Measurements from ENCODE around the gene POLR2A.

Gene POLR2A

DNA sequence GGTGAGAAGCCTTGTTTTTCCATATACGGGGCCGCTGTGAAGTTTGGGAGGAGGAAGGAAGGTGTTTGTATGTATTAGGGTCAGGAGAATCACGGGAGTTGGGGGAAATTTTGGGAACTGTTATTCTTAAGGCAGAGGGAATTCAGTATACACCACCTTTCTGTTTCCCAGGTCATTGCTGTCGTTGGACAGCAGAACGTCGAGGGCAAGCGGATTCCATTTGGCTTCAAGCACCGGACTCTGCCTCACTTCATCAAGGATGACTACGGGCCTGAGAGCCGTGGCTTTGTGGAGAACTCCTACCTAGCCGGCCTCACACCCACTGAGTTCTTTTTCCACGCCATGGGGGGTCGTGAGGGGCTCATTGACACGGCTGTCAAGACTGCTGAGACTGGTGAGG is 17.6 kb downstream of the POLR2A start:
- no peak overlapping the region for H3K4me3 ChIP-seq (ENCODE audit: low read length)
- no peak overlapping the region for H3K4me2 ChIP-seq (ENCODE audit: low read length)
- H3K27me3 ChIP-seq (ENCODE audit: control insufficient read depth, insufficient read depth, low read length): no peaks in the 10 kb centered on the region
- no peaks in the 10 kb centered on the region for H3K4me1 ChIP-seq (ENCODE audit: control insufficient read depth, insufficient read depth, low read length)
- peaks cover 92% of the 10 kb centered on the region for H3K36me3 ChIP-seq (ENCODE audit: insufficient read depth, low read length)
- no peak overlapping the region for H3K9ac ChIP-seq (ENCODE audit: low read depth, low read length)
- no peaks in the 10 kb centered on the region for H3K9me3 ChIP-seq (replicated peaks; ENCODE audit: low read length)

DNA sequence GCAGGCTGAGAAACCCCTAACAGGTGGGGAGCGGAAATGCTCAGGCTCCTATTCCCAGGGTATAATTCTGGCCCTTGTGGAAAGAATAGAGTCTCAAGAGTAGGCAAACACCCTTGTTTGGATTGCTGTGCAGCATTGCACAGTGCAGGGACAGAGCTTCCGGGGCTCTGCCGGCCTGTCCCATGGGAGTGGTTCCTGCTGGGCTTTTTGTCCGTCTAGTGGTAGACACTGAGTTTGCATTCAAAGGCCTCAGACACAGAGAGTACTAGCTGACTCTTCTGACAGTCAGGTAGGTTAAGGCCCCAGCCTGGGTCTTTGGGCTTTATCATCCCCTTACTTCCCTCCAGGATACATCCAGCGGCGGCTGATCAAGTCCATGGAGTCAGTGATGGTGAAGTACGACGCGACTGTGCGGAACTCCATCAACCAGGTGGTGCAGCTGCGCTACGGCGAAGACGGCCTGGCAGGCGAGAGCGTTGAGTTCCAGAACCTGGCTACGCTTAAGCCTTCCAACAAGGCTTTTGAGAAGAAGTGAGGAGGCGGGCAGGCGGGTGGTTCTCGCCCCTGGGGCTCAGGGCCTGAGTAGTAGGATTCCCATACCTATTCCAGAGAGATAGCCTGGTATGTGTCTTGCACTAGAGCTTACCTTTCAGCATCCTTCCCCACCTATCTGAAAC is 18.1 kb downstream of the POLR2A start:
- H3K9ac ChIP-seq (ENCODE audit: low read depth, low read length): no peak overlapping the region
- no peaks in the 10 kb centered on the region for H3K4me1 ChIP-seq (ENCODE audit: control insufficient read depth, insufficient read depth, low read length)
- no peaks in the 10 kb centered on the region for H3K27me3 ChIP-seq (ENCODE audit: control insufficient read depth, insufficient read depth, low read length)
- H3K4me2 ChIP-seq (ENCODE audit: low read length): no peak overlapping the region
- peaks cover 91% of the 10 kb centered on the region for H3K36me3 ChIP-seq (ENCODE audit: insufficient read depth, low read length)
- H3K9me3 ChIP-seq (replicated peaks; ENCODE audit: low read length): no peaks in the 10 kb centered on the region
- no peak overlapping the region for H3K4me3 ChIP-seq (ENCODE audit: low read length)

DNA sequence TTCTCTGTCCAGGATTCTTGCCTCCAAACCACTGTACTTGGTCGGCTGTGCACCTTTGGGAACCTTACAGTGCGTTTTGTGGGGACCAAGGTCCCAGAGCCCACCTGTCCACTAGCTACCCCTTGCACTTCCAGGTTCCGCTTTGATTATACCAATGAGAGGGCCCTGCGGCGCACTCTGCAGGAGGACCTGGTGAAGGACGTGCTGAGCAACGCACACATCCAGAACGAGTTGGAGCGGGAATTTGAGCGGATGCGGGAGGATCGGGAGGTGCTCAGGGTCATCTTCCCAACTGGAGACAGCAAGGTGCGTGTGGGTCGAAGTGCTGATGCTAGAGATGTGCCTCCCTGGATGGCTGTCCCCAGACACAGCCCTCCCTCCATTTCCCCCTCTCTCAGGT is 18.8 kb downstream of the POLR2A start:
- Histone ChIP-seq H3K27me3 (ENCODE audit: control insufficient read depth, insufficient read depth, low read length) (no peaks in the 10 kb centered on the region), H3K9ac (ENCODE audit: low read depth, low read length) (no peak overlapping the region), H3K4me1 (ENCODE audit: control insufficient read depth, insufficient read depth, low read length) (no peaks in the 10 kb centered on the region), H3K36me3 (ENCODE audit: insufficient read depth, low read length) (peaks cover 90% of the 10 kb centered on the region), H3K9me3 (replicated peaks; ENCODE audit: low read length) (no peaks in the 10 kb centered on the region), H3K4me3 (ENCODE audit: low read length) (no peak overlapping the region), H3K4me2 (ENCODE audit: low read length) (no peak overlapping the region)

DNA sequence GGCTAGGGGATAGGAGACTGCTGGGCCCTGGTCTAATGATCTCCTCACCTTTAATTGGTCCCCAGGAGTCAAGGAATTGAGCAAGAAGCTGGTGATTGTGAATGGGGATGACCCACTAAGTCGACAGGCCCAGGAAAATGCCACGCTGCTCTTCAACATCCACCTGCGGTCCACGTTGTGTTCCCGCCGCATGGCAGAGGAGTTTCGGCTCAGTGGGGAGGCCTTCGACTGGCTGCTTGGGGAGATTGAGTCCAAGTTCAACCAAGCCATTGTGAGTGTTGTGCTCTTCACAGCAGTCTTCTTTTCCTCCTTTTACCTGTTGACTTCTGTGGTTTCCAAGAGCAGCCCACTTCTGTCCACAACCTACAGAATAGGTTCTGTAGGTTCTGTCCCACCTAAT is 19.4 kb downstream of the POLR2A start:
- Histone ChIP-seq H3K4me1 (ENCODE audit: control insufficient read depth, insufficient read depth, low read length) (no peaks in the 10 kb centered on the region), H3K4me3 (ENCODE audit: low read length) (no peak overlapping the region), H3K9me3 (replicated peaks; ENCODE audit: low read length) (no peaks in the 10 kb centered on the region), H3K4me2 (ENCODE audit: low read length) (no peak overlapping the region), H3K9ac (ENCODE audit: low read depth, low read length) (no peak overlapping the region), H3K36me3 (ENCODE audit: insufficient read depth, low read length) (peaks cover 90% of the 10 kb centered on the region), H3K27me3 (ENCODE audit: control insufficient read depth, insufficient read depth, low read length) (no peaks in the 10 kb centered on the region)

DNA sequence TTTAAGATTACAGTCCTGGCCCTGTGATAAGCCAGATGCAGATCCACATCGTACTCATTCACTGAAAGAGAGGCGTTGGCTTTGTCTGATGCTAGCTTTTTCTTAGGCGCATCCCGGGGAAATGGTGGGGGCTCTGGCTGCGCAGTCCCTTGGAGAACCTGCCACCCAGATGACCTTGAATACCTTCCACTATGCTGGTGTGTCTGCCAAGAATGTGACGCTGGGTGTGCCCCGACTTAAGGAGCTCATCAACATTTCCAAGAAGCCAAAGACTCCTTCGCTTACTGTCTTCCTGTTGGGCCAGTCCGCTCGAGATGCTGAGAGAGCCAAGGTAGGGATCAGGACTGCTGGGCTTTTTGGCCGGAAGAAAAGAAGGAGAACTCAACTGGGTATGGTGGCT is 24.0 kb downstream of the POLR2A start:
- H3K4me2 ChIP-seq (ENCODE audit: low read length): no peak overlapping the region
- H3K27me3 ChIP-seq (ENCODE audit: control insufficient read depth, insufficient read depth, low read length): no peaks in the 10 kb centered on the region
- H3K36me3 ChIP-seq (ENCODE audit: insufficient read depth, low read length): peaks cover 90% of the 10 kb centered on the region
- H3K4me1 ChIP-seq (ENCODE audit: control insufficient read depth, insufficient read depth, low read length): no peaks in the 10 kb centered on the region
- no peaks in the 10 kb centered on the region for H3K9me3 ChIP-seq (replicated peaks; ENCODE audit: low read length)
- no peak overlapping the region for H3K4me3 ChIP-seq (ENCODE audit: low read length)
- no peak overlapping the region for H3K9ac ChIP-seq (ENCODE audit: low read depth, low read length)

DNA sequence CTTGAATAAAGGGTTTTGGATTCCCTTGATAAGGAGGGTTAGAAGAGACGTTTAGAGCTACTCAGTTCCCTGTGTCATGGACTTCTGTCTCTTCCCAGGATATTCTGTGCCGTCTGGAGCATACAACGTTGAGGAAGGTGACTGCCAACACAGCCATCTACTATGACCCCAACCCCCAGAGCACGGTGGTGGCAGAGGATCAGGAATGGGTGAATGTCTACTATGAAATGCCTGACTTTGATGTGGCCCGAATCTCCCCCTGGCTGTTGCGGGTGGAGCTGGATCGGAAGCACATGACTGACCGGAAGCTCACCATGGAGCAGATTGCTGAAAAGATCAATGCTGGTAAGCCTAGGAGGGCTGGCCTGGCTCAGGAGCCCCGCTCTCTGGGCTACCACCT is 24.7 kb downstream of the POLR2A start:
- H3K36me3 ChIP-seq (ENCODE audit: insufficient read depth, low read length): peaks cover 90% of the 10 kb centered on the region

DNA sequence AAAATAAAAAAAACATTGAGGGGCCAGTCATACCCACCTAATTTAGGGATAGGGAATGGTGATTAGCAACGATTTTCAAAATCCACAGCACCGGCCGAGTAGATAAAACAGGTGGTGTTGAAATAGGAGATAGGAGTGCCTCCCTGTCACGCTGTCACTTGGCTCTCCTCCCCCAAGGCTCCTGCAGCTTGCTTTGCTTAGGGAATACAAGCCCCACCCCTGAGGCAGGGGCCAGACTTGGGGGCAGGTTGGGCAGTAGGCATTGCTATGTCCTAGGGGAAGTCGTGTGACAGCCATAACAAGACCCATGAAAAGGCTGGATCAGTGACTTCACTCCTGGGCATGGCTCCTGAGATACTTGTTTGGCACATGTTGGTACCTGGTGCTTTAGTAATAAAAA is 25.8 kb downstream of the POLR2A start:
- Histone ChIP-seq H3K9ac (ENCODE audit: low read depth, low read length) (no peak overlapping the region), H3K4me2 (ENCODE audit: low read length) (no peak overlapping the region), H3K4me3 (ENCODE audit: low read length) (no peak overlapping the region), H3K9me3 (replicated peaks; ENCODE audit: low read length) (no peaks in the 10 kb centered on the region), H3K4me1 (ENCODE audit: control insufficient read depth, insufficient read depth, low read length) (no peaks in the 10 kb centered on the region), H3K36me3 (ENCODE audit: insufficient read depth, low read length) (peaks cover 88% of the 10 kb centered on the region), H3K27me3 (ENCODE audit: control insufficient read depth, insufficient read depth, low read length) (no peaks in the 10 kb centered on the region)

More for the DNA sequence above, 24.7 kb downstream of the POLR2A start:
- H3K9me3 ChIP-seq (replicated peaks; ENCODE audit: low read length): no peaks in the 10 kb centered on the region
- no peaks in the 10 kb centered on the region for H3K4me1 ChIP-seq (ENCODE audit: control insufficient read depth, insufficient read depth, low read length)
- no peak overlapping the region for H3K4me2 ChIP-seq (ENCODE audit: low read length)
- no peak overlapping the region for H3K9ac ChIP-seq (ENCODE audit: low read depth, low read length)
- H3K4me3 ChIP-seq (ENCODE audit: low read length): no peak overlapping the region
- H3K27me3 ChIP-seq (ENCODE audit: control insufficient read depth, insufficient read depth, low read length): no peaks in the 10 kb centered on the region

DNA sequence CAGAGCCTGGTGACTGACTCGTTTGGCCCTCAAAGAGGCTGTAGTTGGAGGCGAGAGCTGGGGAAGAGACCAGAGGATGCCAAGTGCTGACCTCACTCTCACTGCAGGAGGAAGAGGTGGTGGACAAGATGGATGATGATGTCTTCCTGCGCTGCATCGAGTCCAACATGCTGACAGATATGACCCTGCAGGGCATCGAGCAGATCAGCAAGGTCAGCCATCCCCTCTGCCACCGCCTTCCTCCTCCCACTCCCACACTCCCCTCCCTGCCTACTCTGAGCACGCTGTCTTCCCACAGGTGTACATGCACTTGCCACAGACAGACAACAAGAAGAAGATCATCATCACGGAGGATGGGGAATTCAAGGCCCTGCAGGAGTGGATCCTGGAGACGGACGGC is 26.9 kb downstream of the POLR2A start:
- Histone ChIP-seq H3K4me3 (ENCODE audit: low read length) (no peak overlapping the region), H3K4me1 (ENCODE audit: control insufficient read depth, insufficient read depth, low read length) (no peaks in the 10 kb centered on the region), H3K4me2 (ENCODE audit: low read length) (no peak overlapping the region), H3K9ac (ENCODE audit: low read depth, low read length) (no peak overlapping the region), H3K27me3 (ENCODE audit: control insufficient read depth, insufficient read depth, low read length) (no peaks in the 10 kb centered on the region), H3K9me3 (replicated peaks; ENCODE audit: low read length) (no peaks in the 10 kb centered on the region), H3K36me3 (ENCODE audit: insufficient read depth, low read length) (peaks cover 85% of the 10 kb centered on the region)

DNA sequence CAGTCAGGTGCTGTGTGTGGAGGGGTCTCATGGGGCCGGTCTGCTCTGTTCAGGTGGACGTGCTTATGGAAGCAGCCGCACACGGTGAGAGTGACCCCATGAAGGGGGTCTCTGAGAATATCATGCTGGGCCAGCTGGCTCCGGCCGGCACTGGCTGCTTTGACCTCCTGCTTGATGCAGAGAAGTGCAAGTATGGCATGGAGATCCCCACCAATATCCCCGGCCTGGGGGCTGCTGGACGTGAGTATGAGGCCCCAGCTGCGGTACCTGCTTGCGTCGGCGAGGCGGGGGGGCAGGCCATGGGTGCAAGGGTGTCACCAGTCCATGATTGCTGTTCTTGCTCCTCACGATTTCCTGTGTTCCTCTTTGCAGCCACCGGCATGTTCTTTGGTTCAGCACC is 27.9 kb downstream of the POLR2A start:
- H3K4me1 ChIP-seq (ENCODE audit: control insufficient read depth, insufficient read depth, low read length): no peaks in the 10 kb centered on the region
- no peak overlapping the region for H3K9ac ChIP-seq (ENCODE audit: low read depth, low read length)
- no peaks in the 10 kb centered on the region for H3K9me3 ChIP-seq (replicated peaks; ENCODE audit: low read length)
- no peak overlapping the region for H3K4me3 ChIP-seq (ENCODE audit: low read length)
- H3K4me2 ChIP-seq (ENCODE audit: low read length): no peak overlapping the region
- H3K27me3 ChIP-seq (ENCODE audit: control insufficient read depth, insufficient read depth, low read length): no peaks in the 10 kb centered on the region
- peaks cover 79% of the 10 kb centered on the region for H3K36me3 ChIP-seq (ENCODE audit: insufficient read depth, low read length)

DNA sequence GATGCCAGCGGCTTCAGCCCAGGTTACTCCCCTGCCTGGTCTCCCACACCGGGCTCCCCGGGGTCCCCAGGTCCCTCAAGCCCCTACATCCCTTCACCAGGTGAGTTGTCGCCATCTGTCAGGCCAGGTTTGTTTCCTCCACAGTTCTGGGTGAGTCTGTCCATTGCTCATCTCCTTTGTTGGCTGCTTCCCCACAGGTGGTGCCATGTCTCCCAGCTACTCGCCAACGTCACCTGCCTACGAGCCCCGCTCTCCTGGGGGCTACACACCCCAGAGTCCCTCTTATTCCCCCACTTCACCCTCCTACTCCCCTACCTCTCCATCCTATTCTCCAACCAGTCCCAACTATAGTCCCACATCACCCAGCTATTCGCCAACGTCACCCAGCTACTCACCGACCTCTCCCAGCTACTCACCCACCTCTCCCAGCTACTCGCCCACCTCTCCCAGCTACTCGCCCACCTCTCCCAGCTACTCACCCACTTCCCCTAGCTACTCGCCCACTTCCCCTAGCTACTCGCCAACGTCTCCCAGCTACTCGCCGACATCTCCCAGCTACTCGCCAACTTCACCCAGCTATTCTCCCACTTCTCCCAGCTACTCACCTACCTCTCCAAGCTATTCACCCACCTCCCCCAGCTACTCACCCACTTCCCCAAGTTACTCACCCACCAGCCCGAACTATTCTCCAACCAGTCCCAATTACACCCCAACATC is 28.8 kb downstream of the POLR2A start:
- Histone ChIP-seq H3K4me3 (ENCODE audit: low read length) (no peak overlapping the region), H3K9me3 (replicated peaks; ENCODE audit: low read length) (no peaks in the 10 kb centered on the region), H3K4me1 (ENCODE audit: control insufficient read depth, insufficient read depth, low read length) (no peaks in the 10 kb centered on the region), H3K9ac (ENCODE audit: low read depth, low read length) (no peak overlapping the region), H3K27me3 (ENCODE audit: control insufficient read depth, insufficient read depth, low read length) (no peaks in the 10 kb centered on the region), H3K36me3 (ENCODE audit: insufficient read depth, low read length) (peaks cover 72% of the 10 kb centered on the region), H3K4me2 (ENCODE audit: low read length) (no peak overlapping the region)

DNA sequence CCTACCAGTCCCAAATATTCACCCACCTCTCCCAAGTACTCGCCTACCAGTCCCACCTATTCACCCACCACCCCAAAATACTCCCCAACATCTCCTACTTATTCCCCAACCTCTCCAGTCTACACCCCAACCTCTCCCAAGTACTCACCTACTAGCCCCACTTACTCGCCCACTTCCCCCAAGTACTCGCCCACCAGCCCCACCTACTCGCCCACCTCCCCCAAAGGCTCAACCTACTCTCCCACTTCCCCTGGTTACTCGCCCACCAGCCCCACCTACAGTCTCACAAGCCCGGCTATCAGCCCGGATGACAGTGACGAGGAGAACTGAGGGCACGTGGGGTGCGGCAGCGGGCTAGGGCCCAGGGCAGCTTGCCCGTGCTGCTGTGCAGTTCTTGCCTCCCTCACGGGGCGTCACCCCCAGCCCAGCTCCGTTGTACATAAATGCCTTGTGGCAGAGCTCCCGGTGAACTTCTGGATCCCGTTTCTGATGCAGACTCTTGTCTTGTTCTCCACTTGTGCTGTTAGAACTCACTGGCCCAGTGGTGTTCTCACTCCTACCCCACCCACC is 29.8 kb downstream of the POLR2A start:
- Histone ChIP-seq H3K4me2 (ENCODE audit: low read length) (no peak overlapping the region), H3K36me3 (ENCODE audit: insufficient read depth, low read length) (peaks cover 62% of the 10 kb centered on the region), H3K4me3 (ENCODE audit: low read length) (no peak overlapping the region), H3K9ac (ENCODE audit: low read depth, low read length) (no peak overlapping the region), H3K4me1 (ENCODE audit: control insufficient read depth, insufficient read depth, low read length) (no peaks in the 10 kb centered on the region), H3K27me3 (ENCODE audit: control insufficient read depth, insufficient read depth, low read length) (no peaks in the 10 kb centered on the region), H3K9me3 (replicated peaks; ENCODE audit: low read length) (no peaks in the 10 kb centered on the region)

Measured in skeletal muscle satellite cell (primary cell).